Measurements from ENCODE around the gene NR2F2. TPM values are rescaled to one million over a fixed set of nuclear protein-coding genes. Genes with fewer than 3 reads are reported as not detected.

NR2F2 gene
- total RNA-seq, 1 experiment from 2014 or later = 72.1 TPM

DNA sequence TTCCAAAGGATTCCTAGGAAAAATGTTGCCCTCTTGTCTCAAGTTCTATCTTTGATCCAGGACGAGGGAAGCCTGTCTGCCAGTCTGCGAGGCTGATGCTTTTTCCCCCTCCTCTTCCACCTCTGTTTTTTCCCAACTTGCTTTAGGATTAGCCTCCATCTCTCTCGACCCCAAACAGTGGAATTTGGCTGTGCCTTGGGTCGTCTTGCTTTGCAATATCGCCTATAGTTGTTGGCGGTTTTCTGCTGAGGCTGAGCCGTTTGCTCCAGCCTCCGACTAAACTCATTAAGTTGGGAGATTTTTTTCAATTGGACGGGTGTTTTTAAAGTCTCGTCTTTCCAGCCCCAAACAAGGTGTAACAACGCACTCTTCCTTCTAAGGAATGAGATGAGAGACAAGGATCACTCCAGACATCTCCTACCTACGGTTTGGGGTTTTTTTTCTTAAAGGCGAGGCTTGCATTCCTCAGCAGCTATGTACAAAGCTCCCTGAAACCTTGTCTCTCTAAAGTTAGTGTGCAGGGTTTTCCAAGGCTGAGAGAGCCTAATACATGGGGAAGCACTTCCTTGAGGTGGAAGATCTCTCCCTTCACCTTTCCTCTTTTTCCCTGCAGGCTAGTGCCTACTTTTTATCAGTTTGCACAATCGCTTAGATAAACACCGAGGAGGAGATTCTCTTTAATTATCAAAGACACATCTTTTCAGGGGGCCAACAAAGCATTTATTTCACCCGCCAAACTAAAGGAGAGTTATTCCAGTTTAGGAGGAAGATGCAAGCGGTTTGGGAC lies 4.8 kb upstream of the NR2F2 start:
- H3K9me2 ChIP-seq (ENCODE audit: insufficient read depth) = no peaks in the 10 kb centered on the region
- BruUV-seq (replicated peaks) = no TSS peak
- peaks cover 46% of the 10 kb centered on the region for H3F3A ChIP-seq (ENCODE audit: insufficient read depth, low read depth)
- peak; percentile 58 to 92 for DNase-seq
- ChIA-PET CTCF (interaction anchor here (1.5 kb wide), 1 partner anchor 61 kb away, joined by 3 read pairs; no protein-coding TSS in a partner anchor), POLR2A (ENCODE audit: unreplicated experiment) (interaction anchor here (0.6 to 1.0 kb wide), 6 partner anchors 14 to 1062 kb away, joined by 3 to 8 read pairs (median 4); no protein-coding TSS in a partner anchor)
- no peaks in the 10 kb centered on the region for H3K27me3 ChIP-seq (ENCODE audit: insufficient read depth, low read depth)
- H3K4me2 ChIP-seq = peak overlapping the region; percentile 86
- H3K27ac ChIP-seq = peak overlapping the region; percentile 91
- H3K9me3 ChIP-seq (ENCODE audit: insufficient read depth, low read depth) = no peaks in the 10 kb centered on the region
- H2AFZ ChIP-seq = peak overlapping the region; percentile 79
- H3K36me3 ChIP-seq (ENCODE audit: low read depth) = no peaks in the 10 kb centered on the region
- peaks cover 40% of the 10 kb centered on the region for H3K4me1 ChIP-seq (replicated peaks; ENCODE audit: insufficient read depth)
- intact Hi-C loops (cut with micrococcal nuclease; ENCODE audit: unreplicated experiment) = loop anchor here (1.0 to 10.0 kb wide), 11 partner anchors 52 to 1067 kb away; no protein-coding TSS in a partner anchor
- H3K4me3 ChIP-seq = peak overlapping the region; percentile 73
- H4K20me1 ChIP-seq (ENCODE audit: insufficient read depth) = no peaks in the 10 kb centered on the region
- TF ChIP-seq, protein P1, sequence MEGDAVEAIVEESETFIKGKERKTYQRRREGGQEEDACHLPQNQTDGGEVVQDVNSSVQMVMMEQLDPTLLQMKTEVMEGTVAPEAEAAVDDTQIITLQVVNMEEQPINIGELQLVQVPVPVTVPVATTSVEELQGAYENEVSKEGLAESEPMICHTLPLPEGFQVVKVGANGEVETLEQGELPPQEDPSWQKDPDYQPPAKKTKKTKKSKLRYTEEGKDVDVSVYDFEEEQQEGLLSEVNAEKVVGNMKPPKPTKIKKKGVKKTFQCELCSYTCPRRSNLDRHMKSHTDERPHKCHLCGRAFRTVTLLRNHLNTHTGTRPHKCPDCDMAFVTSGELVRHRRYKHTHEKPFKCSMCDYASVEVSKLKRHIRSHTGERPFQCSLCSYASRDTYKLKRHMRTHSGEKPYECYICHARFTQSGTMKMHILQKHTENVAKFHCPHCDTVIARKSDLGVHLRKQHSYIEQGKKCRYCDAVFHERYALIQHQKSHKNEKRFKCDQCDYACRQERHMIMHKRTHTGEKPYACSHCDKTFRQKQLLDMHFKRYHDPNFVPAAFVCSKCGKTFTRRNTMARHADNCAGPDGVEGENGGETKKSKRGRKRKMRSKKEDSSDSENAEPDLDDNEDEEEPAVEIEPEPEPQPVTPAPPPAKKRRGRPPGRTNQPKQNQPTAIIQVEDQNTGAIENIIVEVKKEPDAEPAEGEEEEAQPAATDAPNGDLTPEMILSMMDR (conservative IDR thresholded peaks at IDR 0.05) = no peak
- no peak for TF ChIP-seq EZH2 (IDR thresholded peaks at IDR 0.05; ENCODE audit: low read depth)
- H3K79me2 ChIP-seq (ENCODE audit: low read depth) = peaks cover 43% of the 10 kb centered on the region

- peak overlapping the region; percentile 79 for H2AFZ ChIP-seq
- BruUV-seq (replicated peaks) = TSS peak; percentile 44
- no peaks in the 10 kb centered on the region for H3K9me3 ChIP-seq (ENCODE audit: insufficient read depth, low read depth)
- peaks cover 46% of the 10 kb centered on the region for H3F3A ChIP-seq (ENCODE audit: insufficient read depth, low read depth)
- peak overlapping the region; percentile 73 for H3K4me3 ChIP-seq
- H3K4me1 ChIP-seq (replicated peaks; ENCODE audit: insufficient read depth) = peaks cover 40% of the 10 kb centered on the region
- H4K20me1 ChIP-seq (ENCODE audit: insufficient read depth) = no peaks in the 10 kb centered on the region
- intact Hi-C loops (cut with micrococcal nuclease; ENCODE audit: unreplicated experiment) = loop anchor here (1.0 to 10.0 kb wide), 12 partner anchors 53 to 1068 kb away; no protein-coding TSS in a partner anchor
- peak overlapping the region; percentile 86 for H3K4me2 ChIP-seq
- peak overlapping the region; percentile 91 for H3K27ac ChIP-seq
- peaks cover 47% of the 10 kb centered on the region for H3K79me2 ChIP-seq (ENCODE audit: low read depth)
- no peak for TF ChIP-seq EZH2 (IDR thresholded peaks at IDR 0.05; ENCODE audit: low read depth)
- TF ChIP-seq, protein P1 (conservative IDR thresholded peaks at IDR 0.05) = no peak
- DNase-seq = peak; percentile 16 to 56
- ChIA-PET POLR2A (ENCODE audit: unreplicated experiment) (interaction anchor here (0.5 to 2.0 kb wide), 13 partner anchors 13 to 1063 kb away, joined by 3 to 46 read pairs (median 5); no protein-coding TSS in a partner anchor), CTCF (interaction anchor here (0.5 to 1.5 kb wide), 8 partner anchors 10 to 645 kb away, joined by 3 to 6 read pairs (median 4); no protein-coding TSS in a partner anchor)
- H3K36me3 ChIP-seq (ENCODE audit: low read depth) = no peaks in the 10 kb centered on the region
- no peaks in the 10 kb centered on the region for H3K9me2 ChIP-seq (ENCODE audit: insufficient read depth)
- no peaks in the 10 kb centered on the region for H3K27me3 ChIP-seq (ENCODE audit: insufficient read depth, low read depth)
These were observed 4.0 kb upstream of the NR2F2 start for GRCh38 chr15:96326328-96327154.
